Mammary epithelial cell (primary cell): ENCODE results near the gene KMT2E.

ENCODE experiments used
- CTCF ChIP-seq, 2 donors: IDR thresholded peaks in 1 of 2; conservative IDR thresholded peaks in 1 of 2; 2 replicates each; pipeline ENCODE4 v1.5.1; 2011 to 2012; ENCODE audit warnings: inconsistent platforms in 2 of 2, low read length in 2 of 2, mild to moderate bottlenecking in 2 of 2, control low read depth in 1 of 2, low read depth in 1 of 2; ENCODE audit not compliant: insufficient read depth in 1 of 2; ENCODE audit errors: extremely low read depth in 1 of 2
- EZH2 ChIP-seq: IDR thresholded peaks from 2 replicates; pipeline ENCODE4 v1.6.1; 2012; ENCODE audit warnings: low read length, inconsistent platforms, borderline replicate concordance

- no peak for TF ChIP-seq EZH2
- TF ChIP-seq CTCF (conservative IDR thresholded peaks at IDR 0.05 in 1 of 2, IDR thresholded peaks at IDR 0.05 in 1 of 2; ENCODE audit: extremely low read depth in 1 of 2, insufficient read depth in 1 of 2, low read depth in 1 of 2, low read length in 2 of 2): no peak
Measured at GRCh38 chr7:105118612-105119600, 104.9 kb downstream of the KMT2E start.
